Measurements from ENCODE around the gene MATK. TPM values are rescaled to one million over a fixed set of nuclear protein-coding genes. Genes with fewer than 3 reads are reported as not detected.

The MATK gene
- total RNA-seq, 1 experiment from 2014 or later, result 3.9 TPM

- no peaks in the 10 kb centered on the region for H3K27me3 ChIP-seq
- H3K9me3 ChIP-seq, result no peaks in the 10 kb centered on the region
- no peaks in the 10 kb centered on the region for H3K36me3 ChIP-seq
- no peak overlapping the region for H3K4me3 ChIP-seq
- no peak for DNase-seq
Observed at GRCh38 chr19:3803114-3803888, 17.1 kb upstream of the MATK start.

DNA sequence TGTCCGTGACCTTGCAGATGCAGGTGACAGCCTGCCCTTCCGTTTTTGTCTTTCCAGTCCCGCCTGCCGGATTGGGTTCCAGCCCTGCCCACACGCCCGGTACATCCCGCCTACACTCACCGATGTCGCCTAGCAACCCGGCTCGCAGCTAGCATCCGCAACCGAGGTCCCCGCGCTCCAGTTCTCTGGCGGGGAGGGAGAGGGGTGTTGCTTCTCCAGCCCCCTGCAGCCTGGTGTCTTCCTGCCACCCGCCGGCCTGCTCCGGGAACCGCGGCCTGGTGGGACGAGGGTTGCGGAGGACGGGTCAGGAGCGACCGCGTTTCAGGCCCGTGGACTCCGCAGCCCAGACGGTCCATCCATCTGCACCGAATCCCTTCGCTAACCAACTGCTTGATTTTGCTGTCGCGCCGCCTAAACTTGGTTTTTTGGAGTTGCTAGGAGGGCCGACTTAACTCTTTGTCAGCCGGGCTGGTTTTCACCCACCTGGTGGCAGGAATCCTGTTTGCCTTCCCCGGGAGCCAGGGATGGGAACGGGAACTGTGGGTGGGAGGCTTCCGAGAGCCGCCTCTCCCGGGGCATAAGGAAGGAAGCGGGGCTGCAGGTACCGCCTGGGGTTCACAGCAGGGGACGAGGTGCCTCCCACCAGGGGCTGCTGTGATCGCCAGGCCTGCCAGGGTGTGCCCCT lies 15.4 kb upstream of the MATK start:
- Histone ChIP-seq H3K36me3 (no peaks in the 10 kb centered on the region), H3K4me3 (no peak overlapping the region), H3K9me3 (no peaks in the 10 kb centered on the region), H3K27me3 (no peaks in the 10 kb centered on the region)
- DNase-seq, result no peak

DNA sequence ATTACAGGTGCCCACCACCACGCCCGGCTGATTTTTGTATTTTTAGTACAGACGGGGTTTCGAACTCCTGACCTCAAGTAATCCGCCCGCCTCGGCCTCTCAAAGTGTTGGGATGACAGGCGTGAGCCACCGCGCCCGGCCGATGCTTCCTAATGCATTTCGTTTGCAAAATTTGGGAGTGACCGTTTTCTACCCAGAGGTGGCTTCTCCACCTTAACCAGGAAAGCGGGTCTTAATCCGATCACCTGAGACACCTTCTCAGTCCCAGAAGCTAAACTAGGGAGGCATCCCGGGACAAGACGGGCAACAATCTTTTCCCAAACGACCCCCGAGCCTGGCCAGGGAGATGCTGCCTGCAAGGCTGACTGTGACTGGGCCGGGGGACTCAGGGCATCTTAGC lies 14.8 kb upstream of the MATK start:
- Histone ChIP-seq H3K27me3 (no peaks in the 10 kb centered on the region), H3K4me3 (no peak overlapping the region), H3K36me3 (no peaks in the 10 kb centered on the region), H3K9me3 (no peaks in the 10 kb centered on the region)
- no peak for DNase-seq

DNA sequence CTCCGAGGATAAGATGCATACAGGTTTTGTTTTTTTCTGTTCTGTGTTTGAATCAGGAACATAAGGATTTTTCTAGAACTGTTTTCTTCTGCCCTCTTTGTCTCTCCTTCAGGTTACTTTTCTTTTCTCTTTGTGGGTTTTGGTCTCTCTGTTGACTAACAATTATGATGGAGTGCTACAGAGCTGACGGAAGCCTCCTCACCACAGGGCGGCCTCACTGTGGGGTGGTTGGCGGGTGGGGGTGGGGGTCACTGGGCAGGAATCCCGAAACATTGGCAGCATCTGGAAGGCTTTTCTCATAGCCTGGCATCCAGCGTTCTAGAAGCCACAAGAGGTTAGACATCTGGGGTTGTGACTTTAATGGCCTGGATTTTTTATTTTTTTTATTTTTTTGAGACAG lies 12.0 kb upstream of the MATK start:
- H3K4me3 ChIP-seq, result no peak overlapping the region
- no peaks in the 10 kb centered on the region for H3K9me3 ChIP-seq
- peak; percentile 23 for DNase-seq
- no peaks in the 10 kb centered on the region for H3K27me3 ChIP-seq
- no peaks in the 10 kb centered on the region for H3K36me3 ChIP-seq

DNA sequence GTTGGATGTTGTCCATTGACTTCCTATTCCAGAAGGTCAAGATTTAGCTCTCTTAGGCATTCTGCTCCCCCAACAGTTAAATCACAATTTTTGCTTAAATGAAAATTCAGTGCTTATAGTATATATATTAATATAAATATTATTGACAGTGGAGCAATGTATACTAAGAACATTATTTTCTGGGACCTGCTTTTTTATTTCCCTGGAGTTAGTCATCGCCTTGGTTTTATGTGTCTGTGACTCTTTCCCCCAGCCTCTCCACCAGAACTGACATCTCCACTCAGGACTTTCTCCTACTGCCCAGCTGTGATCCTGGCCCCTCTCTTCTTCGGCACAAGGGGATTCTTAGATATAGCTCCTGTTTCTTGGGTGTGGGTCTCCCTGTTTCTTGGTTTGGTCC lies 10.2 kb upstream of the MATK start:
- H3K36me3 ChIP-seq, result no peaks in the 10 kb centered on the region
- H3K9me3 ChIP-seq, result no peaks in the 10 kb centered on the region
- DNase-seq, result no peak

GRCh38 chr19:3793799-3794198 lies 7.6 kb upstream of the MATK start:
- H3K27me3 ChIP-seq, result no peaks in the 10 kb centered on the region
- no peak for DNase-seq
- H3K9me3 ChIP-seq, result no peaks in the 10 kb centered on the region
- H3K4me3 ChIP-seq, result no peak overlapping the region
- H3K36me3 ChIP-seq, result no peaks in the 10 kb centered on the region

More for the DNA sequence above, 10.2 kb upstream of the MATK start:
- no peaks in the 10 kb centered on the region for H3K27me3 ChIP-seq
- H3K4me3 ChIP-seq, result no peak overlapping the region

GRCh38 chr19:3792114-3792513 lies 5.9 kb upstream of the MATK start:
- Histone ChIP-seq H3K9me3 (no peaks in the 10 kb centered on the region), H3K36me3 (no peaks in the 10 kb centered on the region), H3K27me3 (no peaks in the 10 kb centered on the region), H3K4me3 (no peak overlapping the region)
- DNase-seq, result no peak

- Histone ChIP-seq H3K36me3 (no peaks in the 10 kb centered on the region), H3K9me3 (no peaks in the 10 kb centered on the region), H3K27me3 (no peaks in the 10 kb centered on the region), H3K4me3 (no peak overlapping the region)
- no peak for DNase-seq
Observed at GRCh38 chr19:3790941-3791340, 4.8 kb upstream of the MATK start.

GRCh38 chr19:3790209-3790734 lies 4.1 kb upstream of the MATK start:
- Histone ChIP-seq H3K9me3 (no peaks in the 10 kb centered on the region), H3K27me3 (0 out of 2 replicates have a peak, but pooled peaks cover 2% of the 10 kb centered on the region), H3K36me3 (no peaks in the 10 kb centered on the region), H3K4me3 (no peak overlapping the region)
- DNase-seq, result no peak

GRCh38 chr19:3788996-3789778 lies 3.0 kb upstream of the MATK start:
- Histone ChIP-seq H3K36me3 (no peaks in the 10 kb centered on the region), H3K27me3 (0 out of 2 replicates have a peak, but pooled peaks cover 2% of the 10 kb centered on the region), H3K4me3 (no peak overlapping the region), H3K9me3 (no peaks in the 10 kb centered on the region)
- no peak for DNase-seq

- DNase-seq, result no peak
- H3K36me3 ChIP-seq, result no peaks in the 10 kb centered on the region
- peak overlapping the region; percentile 44 for H3K4me3 ChIP-seq
- H3K27me3 ChIP-seq, result 0 out of 2 replicates have a peak, but pooled peaks cover 2% of the 10 kb centered on the region
- H3K9me3 ChIP-seq, result peaks cover 3% of the 10 kb centered on the region; the same call in 1 of the 2 replicates
Observed at GRCh38 chr19:3785451-3785937, 687 bp downstream of the MATK start.

- H3K27me3 ChIP-seq, result 0 out of 2 replicates have a peak, but pooled peaks cover 2% of the 10 kb centered on the region
- no peaks in the 10 kb centered on the region for H3K36me3 ChIP-seq
- DNase-seq, result peak; percentile 38
- peak overlapping the region; percentile 44 for H3K4me3 ChIP-seq
- peaks cover 3% of the 10 kb centered on the region; the same call in 1 of the 2 replicates for H3K9me3 ChIP-seq
Observed at GRCh38 chr19:3784607-3785450, 1.4 kb downstream of the MATK start.

- Histone ChIP-seq H3K36me3 (no peaks in the 10 kb centered on the region), H3K9me3 (peaks cover 3% of the 10 kb centered on the region; the same call in 1 of the 2 replicates)
Observed at GRCh38 chr19:3783660-3784584, 2.3 kb downstream of the MATK start.

GRCh38 chr19:3782903-3783302 lies 3.3 kb downstream of the MATK start:
- peaks cover 3% of the 10 kb centered on the region; the same call in 1 of the 2 replicates for H3K9me3 ChIP-seq
- H3K27me3 ChIP-seq, result 0 out of 2 replicates have a peak, but pooled peaks cover 2% of the 10 kb centered on the region
- no peaks in the 10 kb centered on the region for H3K36me3 ChIP-seq
- DNase-seq, result no peak
- H3K4me3 ChIP-seq, result no peak overlapping the region

More at GRCh38 chr19:3783660-3784584, 2.3 kb downstream of the MATK start:
- Histone ChIP-seq H3K4me3 (no peak overlapping the region), H3K27me3 (0 out of 2 replicates have a peak, but pooled peaks cover 2% of the 10 kb centered on the region)
- DNase-seq, result no peak

DNA sequence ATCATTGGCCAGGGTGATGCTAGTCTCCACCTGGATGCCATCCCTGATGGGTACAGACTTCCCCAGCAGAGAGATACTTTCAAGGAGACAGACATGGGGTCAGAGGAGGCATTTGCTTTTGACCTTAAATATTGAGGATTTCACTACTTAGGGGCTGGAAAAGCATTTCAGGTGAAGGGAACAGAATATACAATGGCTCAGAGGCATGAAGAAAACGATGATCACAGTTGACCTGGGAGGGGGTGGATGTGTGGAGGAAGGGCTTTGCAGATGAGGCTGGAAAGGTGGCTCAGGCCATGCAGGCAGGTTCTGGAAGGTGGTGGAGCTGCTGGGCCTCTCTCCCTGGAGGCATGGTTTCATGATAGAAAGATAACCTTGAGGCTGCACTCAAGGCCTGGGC lies 3.9 kb downstream of the MATK start:
- no peaks in the 10 kb centered on the region for H3K36me3 ChIP-seq
- DNase-seq, result no peak
- H3K27me3 ChIP-seq, result 0 out of 2 replicates have a peak, but pooled peaks cover 2% of the 10 kb centered on the region
- peaks cover 3% of the 10 kb centered on the region; the same call in 1 of the 2 replicates for H3K9me3 ChIP-seq
- H3K4me3 ChIP-seq, result no peak overlapping the region

Data from MG63 (cell line).